Brain pericyte (primary cell): ENCODE measurements around the gene USP14.

Experiments used
- DNase-seq: peaks from one replicate; pipeline ENCODE4 v3.0.0-alpha.2; 2012; ENCODE audit warnings: low read depth, low spot score

USP14 gene

GRCh38 chr18:227902-228301 lies 69.5 kb downstream of the USP14 start:
- DNase-seq = no peak

- DNase-seq = no peak
Observed at GRCh38 chr18:228586-228985, 70.2 kb downstream of the USP14 start.

- no peak for DNase-seq
Observed at GRCh38 chr18:231563-231962, 73.2 kb downstream of the USP14 start.

GRCh38 chr18:240175-240574 lies 81.8 kb downstream of the USP14 start:
- DNase-seq = no peak

GRCh38 chr18:245282-245847 lies 87.0 kb downstream of the USP14 start:
- DNase-seq = no peak

GRCh38 chr18:248053-248452 lies 89.7 kb downstream of the USP14 start:
- DNase-seq = no peak

- no peak for DNase-seq
Observed at GRCh38 chr18:250685-251084, 92.3 kb downstream of the USP14 start.

- DNase-seq = no peak
Observed at GRCh38 chr18:251572-251971, 93.2 kb downstream of the USP14 start.

GRCh38 chr18:253121-253520 lies 94.8 kb downstream of the USP14 start:
- no peak for DNase-seq

GRCh38 chr18:255171-255570 lies 96.8 kb downstream of the USP14 start:
- no peak for DNase-seq

- no peak for DNase-seq
Observed at GRCh38 chr18:260547-260946, 102.2 kb downstream of the USP14 start.

GRCh38 chr18:261398-262073 lies 103.2 kb downstream of the USP14 start:
- DNase-seq = no peak
